ENCODE results near the gene VCL. TPM values are rescaled to one million over a fixed set of nuclear protein-coding genes. Genes with fewer than 3 reads are reported as not detected.
"Not testable (repeated sequence)": the region's sequence is repeated elsewhere in the genome, so short reads cannot be mapped to it uniquely, and the experiment has no call there.

The VCL gene
- total RNA-seq, 1 donor: 42.5 TPM

DNA sequence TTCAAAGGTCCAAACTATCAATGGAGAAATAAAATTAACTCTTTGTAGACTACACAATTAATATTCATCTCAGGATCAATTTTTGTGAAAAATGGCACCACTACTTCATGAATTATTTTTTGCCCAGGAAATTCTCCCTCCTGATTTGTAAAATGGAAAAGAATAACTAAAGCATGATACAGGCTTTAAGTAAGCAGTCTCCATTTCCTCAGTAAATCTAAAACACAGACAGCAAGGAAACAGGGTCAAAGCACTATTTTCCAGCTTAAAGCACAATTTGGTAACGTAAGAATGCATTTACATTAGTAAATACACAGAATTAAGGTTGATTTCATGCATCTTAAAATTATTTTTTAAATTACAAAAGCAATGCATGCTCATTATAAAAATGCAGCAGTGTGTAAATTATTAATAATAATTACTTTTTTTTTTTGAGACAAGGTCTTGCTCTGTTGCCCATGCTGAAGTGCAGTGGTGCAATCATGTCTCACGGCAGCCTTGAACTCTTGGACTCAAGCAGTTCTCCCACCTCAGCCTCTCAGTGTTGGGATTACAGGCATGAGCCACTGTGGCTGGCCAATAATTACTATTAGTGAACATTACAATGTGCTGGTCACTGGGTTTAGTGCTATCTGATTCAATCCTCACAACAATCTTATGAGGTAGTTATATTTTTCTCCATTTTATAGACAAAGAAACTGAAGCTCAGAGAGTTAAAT lies 26.1 kb upstream of the VCL start:
- DNase-seq (ENCODE audit: low read depth in 2 of 3, low spot score in 2 of 3): no peak

- no peak for DNase-seq (ENCODE audit: low read depth in 2 of 3, low spot score in 2 of 3)
Observed at GRCh38 chr10:73973427-73973826, 24.5 kb upstream of the VCL start.

GRCh38 chr10:73974309-73974946 lies 23.5 kb upstream of the VCL start:
- DNase-seq (ENCODE audit: low read depth in 2 of 3, low spot score in 2 of 3): no peak

- no peak for DNase-seq (ENCODE audit: low read depth in 2 of 3, low spot score in 2 of 3)
Observed at GRCh38 chr10:73975388-73975787, 22.5 kb upstream of the VCL start.

DNA sequence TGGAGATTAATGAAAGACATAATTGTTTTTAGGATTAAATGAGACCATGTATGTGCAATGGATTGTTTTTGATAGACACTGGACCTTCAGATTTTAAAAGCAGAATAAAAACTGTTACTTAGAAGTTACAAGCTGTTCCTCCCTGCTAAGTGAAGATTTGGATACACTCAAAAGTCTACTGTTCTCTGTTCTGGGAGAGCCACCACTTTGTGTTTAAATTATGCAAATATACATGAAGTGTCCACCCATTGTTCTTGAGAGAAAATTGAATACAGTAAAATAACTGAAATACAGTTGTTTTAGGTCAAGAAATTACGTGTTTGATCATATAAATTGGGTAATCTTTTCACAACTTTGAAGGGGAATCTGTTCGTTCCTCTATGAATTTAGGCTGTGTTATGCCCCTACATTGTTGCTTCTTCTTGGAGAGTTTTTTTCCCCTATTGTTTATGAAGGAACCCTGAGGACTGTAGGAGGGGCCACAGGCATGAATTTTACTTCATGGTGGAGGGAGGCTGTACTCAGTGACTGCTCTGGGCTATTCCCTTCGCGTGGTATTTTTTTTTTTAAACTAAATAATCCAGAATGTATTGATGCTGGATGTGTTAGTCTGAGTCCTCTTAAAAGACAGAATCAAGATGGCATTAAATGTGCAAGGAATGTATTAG lies 18.6 kb upstream of the VCL start:
- DNase-seq (ENCODE audit: low read depth in 2 of 3, low spot score in 2 of 3): no peak

GRCh38 chr10:73979809-73980433 lies 18.0 kb upstream of the VCL start:
- peak in 1 of 3 donors; percentile 43 for DNase-seq (ENCODE audit: low read depth in 2 of 3, low spot score in 2 of 3)

DNA sequence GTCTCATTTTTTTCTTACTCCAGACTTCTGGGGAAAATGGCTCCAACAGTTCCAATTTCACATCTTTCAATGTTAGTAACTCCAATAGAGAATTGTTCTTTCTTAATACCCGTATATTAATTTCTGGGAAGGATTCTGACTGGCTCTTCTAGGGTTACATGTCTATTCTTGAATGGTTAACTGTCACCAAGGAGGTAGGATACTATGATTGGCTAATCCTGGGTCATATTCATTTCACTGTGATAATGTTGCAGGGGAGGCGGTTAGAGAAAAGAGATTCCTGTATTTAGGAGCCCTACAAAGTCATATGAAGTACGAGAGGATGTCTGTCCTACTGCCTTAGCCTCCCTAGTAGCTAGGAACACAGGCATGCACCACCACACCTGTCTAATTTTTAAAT lies 16.1 kb upstream of the VCL start:
- DNase-seq (ENCODE audit: low read depth in 2 of 3, low spot score in 2 of 3): no peak

DNA sequence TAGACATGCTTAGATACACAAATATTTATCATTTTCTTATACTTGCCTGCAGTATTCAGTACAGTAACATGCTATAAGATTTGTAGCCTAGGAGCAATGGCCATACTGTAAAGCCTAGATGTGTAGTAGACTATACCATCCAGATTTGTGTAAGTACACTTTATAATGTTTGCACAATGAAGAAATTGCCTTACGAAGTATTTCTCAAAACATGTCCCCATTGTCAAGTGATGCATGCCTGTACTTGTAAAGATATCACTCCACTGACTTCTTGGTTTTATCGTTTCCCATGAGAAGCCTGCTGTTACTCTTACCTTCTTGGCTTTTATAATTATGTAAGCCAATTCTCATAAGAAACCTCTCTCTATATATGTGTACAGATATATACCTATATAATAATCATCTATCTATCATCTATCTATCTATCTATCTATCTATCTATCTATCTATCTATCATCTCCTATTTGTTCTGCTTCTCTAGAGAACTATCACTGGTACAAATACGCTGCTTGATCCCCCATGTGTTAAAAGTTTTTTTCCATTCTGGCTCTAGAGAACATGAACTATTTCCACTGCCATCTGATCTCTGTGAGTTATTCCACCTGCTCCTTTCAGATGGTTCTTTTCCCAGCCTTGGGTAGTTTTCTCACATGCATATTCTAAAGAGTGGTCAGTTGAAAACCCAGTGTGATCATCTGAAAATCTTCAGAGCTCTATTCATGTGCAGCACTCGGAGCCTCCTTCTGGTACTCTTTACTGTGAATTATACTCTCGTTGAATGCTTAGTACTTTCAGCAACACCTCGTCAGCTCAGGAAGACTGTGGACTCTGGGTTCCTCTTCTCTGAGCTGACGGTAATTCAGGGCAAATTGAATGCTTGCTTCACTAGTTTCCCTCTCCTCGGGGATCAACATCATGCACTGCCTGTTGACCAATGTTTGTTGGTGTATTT lies 14.5 kb upstream of the VCL start:
- no peak for DNase-seq (ENCODE audit: low read depth in 2 of 3, low spot score in 2 of 3)

DNA sequence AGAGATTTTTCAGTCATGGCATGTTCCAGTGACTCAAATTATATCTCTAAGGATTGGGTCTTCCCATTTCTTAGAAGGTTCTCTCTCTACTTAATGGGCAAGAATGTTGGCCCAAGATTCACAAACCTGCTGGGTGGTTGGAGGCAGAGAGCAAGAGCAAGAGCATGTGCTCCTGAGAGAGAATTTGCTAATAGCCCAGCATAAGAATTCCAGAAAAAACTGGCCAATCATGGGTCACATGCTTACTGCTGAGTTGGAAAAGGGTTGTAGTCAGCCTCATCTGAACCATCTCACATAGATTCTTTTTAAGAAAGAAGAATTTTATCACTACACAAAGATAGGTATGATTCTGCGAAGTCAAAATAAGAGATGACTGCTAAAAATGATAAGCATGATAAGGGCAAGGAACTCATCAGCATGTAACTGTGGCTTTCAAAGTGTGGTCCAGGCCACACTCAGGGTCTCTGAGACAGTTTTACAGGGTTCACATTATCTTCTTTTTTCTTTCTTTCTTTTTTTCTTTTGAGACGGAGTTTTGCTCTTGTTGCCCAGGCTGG lies 8.2 kb upstream of the VCL start:
- DNase-seq (ENCODE audit: low read depth in 2 of 3, low spot score in 2 of 3): no peak

DNA sequence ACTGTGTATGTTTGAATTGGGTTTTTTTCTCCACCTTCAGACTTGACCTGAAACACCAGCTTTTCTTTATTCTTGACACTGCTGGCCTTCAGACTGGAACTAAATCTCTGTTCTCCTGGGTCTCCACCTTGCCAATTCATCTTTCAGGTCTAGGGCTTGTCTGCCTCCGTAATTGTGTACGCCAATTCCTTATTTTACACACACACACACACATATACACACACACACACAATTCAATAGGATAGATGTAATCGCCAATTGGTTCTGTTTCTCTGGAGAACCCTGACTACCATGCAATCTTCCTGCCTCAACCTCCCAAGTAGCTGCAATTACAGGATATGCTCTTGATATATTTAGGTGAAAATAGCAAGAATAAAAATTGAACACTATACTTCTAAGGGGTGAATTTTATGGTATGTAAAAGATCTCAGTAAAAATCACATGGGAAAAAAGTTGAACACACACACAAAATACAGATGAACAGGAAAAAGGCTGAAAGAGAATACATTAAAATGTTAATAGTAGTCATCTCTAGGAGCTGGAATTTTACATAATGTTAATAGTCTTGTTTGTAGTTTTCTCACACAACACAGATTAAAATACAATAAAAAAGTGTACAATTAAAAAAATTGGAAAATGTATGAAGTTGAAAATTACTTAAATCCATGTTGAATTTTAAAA lies 6.6 kb upstream of the VCL start:
- no peak for DNase-seq (ENCODE audit: low read depth in 2 of 3, low spot score in 2 of 3)

DNA sequence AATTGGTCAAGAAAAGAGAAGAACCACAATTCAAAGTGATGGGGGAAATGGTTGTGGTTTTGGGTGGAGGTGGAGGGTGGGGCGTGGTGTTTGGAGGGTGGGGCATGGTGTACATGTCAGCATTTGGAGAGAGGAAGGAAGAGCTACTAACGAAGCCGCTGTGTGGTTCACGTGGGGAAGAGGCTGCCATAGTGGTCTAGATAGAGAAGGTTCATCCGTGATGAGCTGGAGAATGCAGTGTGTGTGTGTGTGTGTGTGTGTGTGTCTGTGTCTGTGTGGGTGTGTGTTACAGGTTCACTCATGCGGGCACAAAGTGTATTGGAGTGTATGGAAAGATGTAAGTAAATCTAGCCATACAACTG lies 6.1 kb upstream of the VCL start:
- DNase-seq (ENCODE audit: low read depth in 2 of 3, low spot score in 2 of 3): peak; percentile 43 to 87 (median 84)

GRCh38 chr10:73992899-73993788 lies 4.8 kb upstream of the VCL start:
- peak in 2 of 3 donors; percentile 66 to 70 for DNase-seq (ENCODE audit: low read depth in 2 of 3, low spot score in 2 of 3)

- DNase-seq (ENCODE audit: low read depth in 2 of 3, low spot score in 2 of 3): no peak
Observed at GRCh38 chr10:73995035-73995358, 2.9 kb upstream of the VCL start.

DNA sequence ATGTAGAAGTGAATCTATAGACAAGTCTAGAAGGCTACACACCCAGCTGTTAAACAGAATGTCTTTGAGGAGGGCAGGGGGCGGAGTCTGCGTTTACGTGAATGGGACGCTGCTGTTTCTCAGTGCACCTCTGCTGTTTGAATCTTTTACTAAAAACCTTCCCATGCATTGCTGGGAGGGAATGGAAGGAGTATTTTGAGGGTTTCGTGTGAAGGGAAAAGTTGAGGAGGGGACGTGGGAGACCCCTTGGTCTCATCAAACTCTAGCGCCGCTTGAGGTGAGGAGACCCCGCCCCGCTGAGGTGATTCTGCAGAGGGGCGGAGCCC lies 492 bp upstream of the VCL start:
- DNase-seq (ENCODE audit: low read depth in 2 of 3, low spot score in 2 of 3): peak in 2 of 3 donors; percentile 73 to 84

DNA sequence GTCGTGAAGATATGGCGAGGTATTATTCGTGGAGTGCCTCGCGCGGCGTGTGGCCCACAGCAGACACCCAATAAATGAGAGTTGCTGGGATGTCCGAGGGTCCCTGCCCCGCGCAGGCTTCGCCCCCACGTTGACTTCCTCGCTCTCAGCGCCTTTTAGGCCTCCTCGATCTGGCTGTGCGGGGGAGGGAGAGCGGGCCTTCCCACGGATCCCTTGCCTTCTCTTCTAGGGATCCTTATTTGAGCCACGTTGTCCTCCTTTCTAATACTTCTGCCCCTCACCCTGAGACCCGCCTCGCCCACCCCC lies 660 bp downstream of the VCL start:
- DNase-seq (ENCODE audit: low read depth in 2 of 3, low spot score in 2 of 3): no peak

DNA sequence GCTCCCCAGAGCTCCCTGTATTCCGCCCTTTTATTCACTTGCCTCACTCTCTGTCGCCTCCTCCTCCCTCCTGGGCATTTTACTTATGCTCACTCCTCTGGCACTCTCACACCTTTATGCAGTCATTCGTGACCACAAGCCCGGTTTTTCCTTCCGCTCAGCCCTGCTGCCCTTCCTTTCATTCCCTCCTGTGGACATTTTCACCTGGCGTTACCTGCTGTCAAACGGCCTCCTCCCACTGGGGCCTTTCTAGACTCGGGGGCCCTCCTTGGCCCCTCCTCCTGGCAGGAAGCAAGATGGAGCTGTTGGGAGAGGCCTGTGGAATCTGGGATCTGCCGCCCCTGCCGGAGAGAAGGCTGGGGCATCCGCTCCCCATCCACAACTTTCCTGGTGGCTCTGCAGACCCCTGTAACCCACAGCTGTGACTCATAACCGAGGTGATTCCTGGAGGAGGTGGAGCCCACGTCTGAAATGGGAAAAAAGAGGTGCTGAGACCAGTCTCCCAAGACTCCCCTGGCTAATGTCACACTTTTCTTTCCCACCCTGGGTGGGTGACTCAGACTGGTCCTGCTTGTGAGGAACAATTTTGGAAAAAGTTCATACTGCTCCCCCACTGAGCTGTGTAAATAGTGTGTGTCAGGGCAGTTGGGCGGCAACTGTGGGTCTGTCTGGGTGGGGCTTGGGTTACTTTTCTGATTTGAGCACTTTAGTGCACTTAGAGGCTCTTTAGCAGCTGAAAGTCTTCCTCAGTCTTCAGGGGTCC lies 1.2 kb downstream of the VCL start:
- DNase-seq (ENCODE audit: low read depth in 2 of 3, low spot score in 2 of 3): no peak

DNA sequence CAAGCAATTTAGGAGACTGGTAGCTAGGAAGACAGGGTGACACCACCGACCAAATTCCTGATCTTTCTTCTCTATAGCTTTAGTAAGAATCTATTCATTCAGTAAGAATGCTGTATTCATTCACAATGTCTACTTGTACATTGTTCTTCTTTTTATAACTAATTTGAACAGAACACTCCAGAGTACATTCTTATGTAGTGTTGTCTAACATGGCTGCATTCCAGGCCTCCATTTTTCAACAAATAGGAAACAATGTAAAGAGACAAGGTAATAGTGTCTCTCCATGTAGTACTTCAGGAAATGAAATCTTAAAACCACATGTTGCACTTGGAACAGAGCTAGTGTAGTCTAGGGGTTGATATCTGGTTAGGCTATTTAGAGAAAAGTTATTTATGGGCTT lies 1.8 kb downstream of the VCL start:
- no peak for DNase-seq (ENCODE audit: low read depth in 2 of 3, low spot score in 2 of 3)

- not testable (repeated sequence) for DNase-seq (ENCODE audit: low read depth in 2 of 3, low spot score in 2 of 3)
Observed at GRCh38 chr10:74000244-74000643, 2.3 kb downstream of the VCL start.
